Measurements from ENCODE around the gene EFCAB8. TPM values are rescaled to one million over a fixed set of nuclear protein-coding genes. Genes with fewer than 3 reads are reported as not detected.

EFCAB8 gene
- total RNA-seq, 1 donor from 2014 or later = 0.29 TPM

DNA sequence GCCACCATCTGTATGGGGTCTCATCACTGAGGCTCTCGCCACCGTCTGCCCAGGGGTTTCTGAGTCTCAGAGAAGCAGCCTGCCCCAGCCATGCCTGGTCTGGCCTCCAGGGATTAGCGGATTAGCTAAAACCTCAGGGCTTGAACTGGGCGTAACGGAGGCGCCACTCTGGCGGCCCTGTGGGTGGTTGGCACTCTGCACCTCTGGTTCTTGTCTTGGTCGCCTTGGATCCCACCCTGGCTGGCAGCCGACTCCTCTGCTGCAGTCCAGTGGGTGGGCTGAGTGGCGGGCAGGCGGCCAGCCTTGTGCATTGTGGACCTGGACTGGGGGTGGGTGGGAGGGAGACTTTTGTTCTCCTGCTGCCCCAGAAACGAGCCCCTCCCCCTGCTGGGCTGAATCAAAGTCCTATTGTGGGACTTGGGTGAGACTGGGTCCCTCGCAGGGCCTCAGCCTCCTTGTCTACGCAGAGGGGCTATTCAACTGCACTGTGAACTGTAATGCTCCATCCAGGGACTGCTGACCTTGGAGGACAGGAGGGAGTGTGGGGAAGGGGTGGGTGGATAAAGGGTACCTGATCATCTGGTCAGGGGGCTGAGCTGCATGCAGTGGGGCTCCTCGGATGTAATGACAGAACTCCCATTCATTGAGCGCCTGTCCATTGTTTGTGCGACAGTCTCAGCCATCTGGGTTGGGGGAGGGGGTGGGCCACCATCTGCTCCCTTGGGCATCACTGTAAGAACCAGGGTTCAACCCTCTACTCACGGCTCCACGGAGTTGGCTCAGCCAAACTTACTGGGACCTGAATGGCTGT is 121.6 kb downstream of the EFCAB8 start:
- no peaks in the 10 kb centered on the region for H3K36me3 Mint-ChIP-seq (ENCODE audit: insufficient read depth)
- H3K27me3 Mint-ChIP-seq = peaks cover 2% of the 10 kb centered on the region
- no peak overlapping the region for H3K27ac Mint-ChIP-seq
- H3K4me3 Mint-ChIP-seq (ENCODE audit: low read depth) = no peak overlapping the region
- H3K9me3 Mint-ChIP-seq (ENCODE audit: low read depth) = no peaks in the 10 kb centered on the region
- no peak for DNase-seq (ENCODE audit: low spot score, unreplicated experiment)
- TF ChIP-seq CTCF (IDR thresholded peaks at IDR 0.05; ENCODE audit: unreplicated experiment) = no peak
- H3K4me1 Mint-ChIP-seq (ENCODE audit: low read depth) = peaks cover 9% of the 10 kb centered on the region

- no peaks in the 10 kb centered on the region for H3K9me3 Mint-ChIP-seq (ENCODE audit: low read depth)
- no peak overlapping the region for H3K4me3 Mint-ChIP-seq (ENCODE audit: low read depth)
- H3K4me1 Mint-ChIP-seq (ENCODE audit: low read depth) = peaks cover 6% of the 10 kb centered on the region
- no peak for TF ChIP-seq CTCF (IDR thresholded peaks at IDR 0.05; ENCODE audit: unreplicated experiment)
- DNase-seq (ENCODE audit: low spot score, unreplicated experiment) = no peak
- no peaks in the 10 kb centered on the region for H3K36me3 Mint-ChIP-seq (ENCODE audit: insufficient read depth)
- H3K27me3 Mint-ChIP-seq = peaks cover 2% of the 10 kb centered on the region
- no peak overlapping the region for H3K27ac Mint-ChIP-seq
Measured at GRCh38 chr20:32980990-32981389, 122.3 kb downstream of the EFCAB8 start.

DNA sequence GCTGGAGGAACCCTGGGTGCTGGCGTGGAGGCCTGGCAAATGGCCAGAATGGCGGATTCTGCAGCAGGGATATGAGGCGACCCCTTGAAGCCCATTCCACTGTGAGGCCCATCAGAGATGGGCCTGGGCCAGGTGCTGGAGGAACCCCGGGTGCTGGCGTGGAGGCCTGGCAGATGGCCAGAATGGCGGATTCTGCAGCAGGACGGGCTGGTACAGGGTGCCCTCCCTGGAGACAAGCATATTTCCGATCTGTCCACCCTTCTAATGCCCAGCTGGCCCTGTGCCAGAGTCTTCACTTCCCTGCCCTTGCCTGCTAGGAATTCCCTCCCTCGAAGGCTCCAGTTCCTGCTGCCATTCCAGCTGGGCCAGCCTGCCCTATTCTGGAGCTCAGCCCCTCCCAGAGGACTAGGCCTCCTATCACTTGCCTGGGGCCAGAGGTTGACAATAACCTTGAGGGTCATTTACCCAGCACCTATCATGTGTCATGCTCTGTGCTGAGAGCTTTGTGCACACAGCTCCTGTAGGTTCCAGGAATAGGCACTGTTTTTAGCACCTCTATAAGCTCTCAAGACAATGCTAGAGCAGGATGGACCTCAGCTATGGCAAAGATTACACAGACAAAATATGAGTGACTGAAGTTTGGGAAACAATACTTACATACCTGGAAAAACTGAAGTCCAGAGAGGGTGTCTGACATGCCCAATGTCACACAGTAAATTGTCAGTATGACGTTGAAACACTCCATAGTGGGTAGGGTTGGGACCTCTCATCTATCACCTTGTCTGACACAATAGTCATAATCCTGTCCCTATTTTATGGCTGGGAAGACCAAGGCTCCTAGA is 124.1 kb downstream of the EFCAB8 start:
- no peak for TF ChIP-seq CTCF (IDR thresholded peaks at IDR 0.05; ENCODE audit: unreplicated experiment)
- no peaks in the 10 kb centered on the region for H3K4me1 Mint-ChIP-seq (ENCODE audit: low read depth)
- peaks cover 2% of the 10 kb centered on the region for H3K27me3 Mint-ChIP-seq
- no peaks in the 10 kb centered on the region for H3K36me3 Mint-ChIP-seq (ENCODE audit: insufficient read depth)
- no peak overlapping the region for H3K4me3 Mint-ChIP-seq (ENCODE audit: low read depth)
- DNase-seq (ENCODE audit: low spot score, unreplicated experiment) = no peak
- H3K27ac Mint-ChIP-seq = no peak overlapping the region
- H3K9me3 Mint-ChIP-seq (ENCODE audit: low read depth) = no peaks in the 10 kb centered on the region

DNA sequence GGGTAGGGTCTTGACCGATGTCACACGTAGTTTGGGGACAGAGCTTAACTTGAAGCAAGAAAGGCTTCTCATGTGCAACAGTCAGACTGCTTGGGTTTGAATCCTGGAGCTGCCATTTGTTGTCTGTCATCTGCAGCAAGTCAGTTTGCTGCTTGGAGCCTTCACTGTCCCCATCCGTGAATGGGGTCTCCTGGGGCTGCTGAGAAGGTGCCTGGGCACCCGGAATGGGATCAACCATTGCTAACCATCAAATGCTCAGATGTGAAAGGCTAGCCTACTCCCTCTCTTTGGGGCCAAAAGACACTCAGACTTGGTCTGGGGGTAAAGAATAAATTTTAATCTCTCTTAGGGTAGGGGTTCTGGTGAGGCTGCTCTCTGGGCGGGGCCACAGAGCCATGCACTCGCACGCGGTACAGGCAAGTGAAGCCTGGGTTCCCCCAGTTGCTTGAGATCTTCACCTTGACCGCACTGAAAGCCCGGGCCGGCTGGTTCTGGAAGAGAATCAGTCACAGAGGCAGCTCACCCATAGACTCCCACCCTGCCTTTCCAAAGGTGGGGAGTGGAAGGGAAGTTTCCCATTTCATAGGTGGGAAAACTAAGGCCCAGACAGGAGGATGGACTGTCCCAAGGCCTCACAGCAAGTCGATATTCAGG is 124.9 kb downstream of the EFCAB8 start:
- no peak for TF ChIP-seq CTCF (IDR thresholded peaks at IDR 0.05; ENCODE audit: unreplicated experiment)
- Mint-ChIP-seq H3K4me3 (ENCODE audit: low read depth) (no peak overlapping the region), H3K9me3 (ENCODE audit: low read depth) (no peaks in the 10 kb centered on the region), H3K27me3 (peaks cover 2% of the 10 kb centered on the region), H3K27ac (no peak overlapping the region), H3K4me1 (ENCODE audit: low read depth) (no peaks in the 10 kb centered on the region), H3K36me3 (ENCODE audit: insufficient read depth) (no peaks in the 10 kb centered on the region)
- no peak for DNase-seq (ENCODE audit: low spot score, unreplicated experiment)

DNA sequence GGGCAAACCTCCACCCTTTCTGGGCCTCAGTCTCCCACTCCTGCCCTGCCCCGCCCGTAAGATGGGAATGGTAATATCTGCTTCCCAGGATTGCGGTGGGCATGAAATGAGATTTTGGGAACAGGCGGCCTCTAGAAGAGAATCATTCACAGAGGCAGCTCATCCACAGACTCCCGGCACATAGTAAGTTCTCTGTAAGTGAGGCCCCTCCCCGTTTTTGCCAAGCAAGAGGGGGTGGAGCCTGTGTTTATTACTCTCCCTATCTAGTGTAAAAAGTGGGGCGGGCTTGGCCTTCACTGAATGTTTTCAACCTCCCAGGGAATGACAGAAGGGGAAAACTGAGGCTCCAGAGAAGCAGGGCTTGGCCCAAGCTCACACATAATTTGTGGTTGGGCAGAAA is 125.5 kb downstream of the EFCAB8 start:
- DNase-seq (ENCODE audit: low spot score, unreplicated experiment) = no peak
- H3K4me3 Mint-ChIP-seq (ENCODE audit: low read depth) = no peak overlapping the region
- no peaks in the 10 kb centered on the region for H3K36me3 Mint-ChIP-seq (ENCODE audit: insufficient read depth)
- peaks cover 2% of the 10 kb centered on the region for H3K27me3 Mint-ChIP-seq
- no peaks in the 10 kb centered on the region for H3K4me1 Mint-ChIP-seq (ENCODE audit: low read depth)
- H3K9me3 Mint-ChIP-seq (ENCODE audit: low read depth) = no peaks in the 10 kb centered on the region
- TF ChIP-seq CTCF (IDR thresholded peaks at IDR 0.05; ENCODE audit: unreplicated experiment) = no peak
- H3K27ac Mint-ChIP-seq = no peak overlapping the region
